ENCODE data around the gene TRIM72. TPM values are rescaled to one million over a fixed set of nuclear protein-coding genes. Genes with fewer than 3 reads are reported as not detected.

TRIM72 gene
- total RNA-seq, 1 experiment from 2014 or later: not detected

DNA sequence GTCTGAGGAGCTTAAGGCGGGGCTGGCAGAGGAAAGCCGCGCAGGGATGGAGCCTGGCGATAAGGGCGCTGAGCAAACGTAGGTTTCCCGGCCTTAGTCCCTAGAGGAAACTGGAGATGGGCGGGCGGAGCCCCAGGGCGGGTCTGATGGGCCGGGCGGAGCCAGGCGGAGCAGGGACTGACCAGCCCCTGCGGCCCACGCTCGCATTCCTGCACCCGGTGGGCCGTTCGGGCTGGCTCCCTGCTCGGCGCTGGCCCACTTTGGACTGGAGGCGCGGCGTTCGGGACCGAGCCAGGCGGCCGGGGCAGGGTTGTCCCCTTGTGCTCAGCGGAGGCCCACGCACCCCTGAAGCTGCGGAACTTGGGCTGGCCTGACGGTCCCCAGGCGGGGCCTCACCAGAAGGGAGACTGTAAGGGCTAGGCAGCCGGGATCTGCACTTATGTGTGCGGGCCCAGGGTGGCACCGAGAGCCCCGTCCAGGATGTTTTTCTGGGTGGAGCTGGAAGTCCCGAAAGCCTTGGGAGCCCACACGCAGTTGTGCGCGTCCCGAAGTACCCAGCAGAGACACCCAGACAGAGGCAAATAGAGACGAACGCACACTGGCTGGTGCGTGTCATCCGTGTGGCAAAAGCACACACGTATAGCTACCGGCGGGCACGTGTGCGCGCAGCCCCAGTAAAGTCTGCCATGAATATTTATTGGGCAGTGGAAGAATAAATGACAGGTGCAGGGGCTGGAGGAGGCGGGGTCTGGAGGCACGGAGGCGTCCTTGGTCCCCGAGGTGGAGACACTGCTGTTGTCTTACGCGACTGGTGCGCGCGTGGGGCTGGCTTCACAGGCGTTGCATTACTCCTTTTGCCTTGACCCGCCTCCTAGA lies 1.6 kb downstream of the TRIM72 start:
- POLR2A ChIA-PET (ENCODE audit: unreplicated experiment): no interaction called here
- DNase-seq: peak; percentile 57
- Histone ChIP-seq H2AFZ (ENCODE audit: low read length) (peak overlapping the region; percentile 87), H4K20me1 (ENCODE audit: low read length) (no peaks in the 10 kb centered on the region), H3K36me3 (ENCODE audit: low read depth, low read length) (no peaks in the 10 kb centered on the region), H3K27ac (ENCODE audit: low read length) (no peak overlapping the region), H3K9ac (ENCODE audit: low read length) (no peak overlapping the region), H3K4me3 (ENCODE audit: low read length) (peak overlapping the region; percentile 68), H3F3A (ENCODE audit: low read length, unreplicated experiment) (no peaks in the 10 kb centered on the region), H3K9me3 (ENCODE audit: low read length) (no peaks in the 10 kb centered on the region), H3K4me1 (ENCODE audit: insufficient read depth, low read length) (0 out of 2 replicates have a peak, but pooled peaks cover 7% of the 10 kb centered on the region), H3K9me2 (replicated peaks; ENCODE audit: low read length) (no peaks in the 10 kb centered on the region), H3K79me2 (ENCODE audit: low read length) (no peaks in the 10 kb centered on the region), H3K4me2 (ENCODE audit: low read length) (peak overlapping the region; percentile 94), H3K27me3 (ENCODE audit: low read length) (peaks cover 10% of the 10 kb centered on the region)
- no TSS peak for BruUV-seq (replicated peaks)
- CTCF ChIA-PET: interaction anchor here (0.6 kb wide), 1 partner anchor 605 kb away, joined by 6 read pairs; no protein-coding TSS in a partner anchor
- peak; percentile 95 for ATAC-seq
- intact Hi-C loops (cut with micrococcal nuclease): no loop called here
- TF ChIP-seq EZH2 (IDR thresholded peaks at IDR 0.05; ENCODE audit: low read length, unreplicated experiment): no peak
- TF ChIP-seq, protein P1, sequence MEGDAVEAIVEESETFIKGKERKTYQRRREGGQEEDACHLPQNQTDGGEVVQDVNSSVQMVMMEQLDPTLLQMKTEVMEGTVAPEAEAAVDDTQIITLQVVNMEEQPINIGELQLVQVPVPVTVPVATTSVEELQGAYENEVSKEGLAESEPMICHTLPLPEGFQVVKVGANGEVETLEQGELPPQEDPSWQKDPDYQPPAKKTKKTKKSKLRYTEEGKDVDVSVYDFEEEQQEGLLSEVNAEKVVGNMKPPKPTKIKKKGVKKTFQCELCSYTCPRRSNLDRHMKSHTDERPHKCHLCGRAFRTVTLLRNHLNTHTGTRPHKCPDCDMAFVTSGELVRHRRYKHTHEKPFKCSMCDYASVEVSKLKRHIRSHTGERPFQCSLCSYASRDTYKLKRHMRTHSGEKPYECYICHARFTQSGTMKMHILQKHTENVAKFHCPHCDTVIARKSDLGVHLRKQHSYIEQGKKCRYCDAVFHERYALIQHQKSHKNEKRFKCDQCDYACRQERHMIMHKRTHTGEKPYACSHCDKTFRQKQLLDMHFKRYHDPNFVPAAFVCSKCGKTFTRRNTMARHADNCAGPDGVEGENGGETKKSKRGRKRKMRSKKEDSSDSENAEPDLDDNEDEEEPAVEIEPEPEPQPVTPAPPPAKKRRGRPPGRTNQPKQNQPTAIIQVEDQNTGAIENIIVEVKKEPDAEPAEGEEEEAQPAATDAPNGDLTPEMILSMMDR (conservative IDR thresholded peaks at IDR 0.05; ENCODE audit: low read depth, low read length): no peak
- TF ChIP-seq EZH2phosphoT487 (IDR thresholded peaks at IDR 0.05; ENCODE audit: borderline replicate concordance, low read length): no peak

DNA sequence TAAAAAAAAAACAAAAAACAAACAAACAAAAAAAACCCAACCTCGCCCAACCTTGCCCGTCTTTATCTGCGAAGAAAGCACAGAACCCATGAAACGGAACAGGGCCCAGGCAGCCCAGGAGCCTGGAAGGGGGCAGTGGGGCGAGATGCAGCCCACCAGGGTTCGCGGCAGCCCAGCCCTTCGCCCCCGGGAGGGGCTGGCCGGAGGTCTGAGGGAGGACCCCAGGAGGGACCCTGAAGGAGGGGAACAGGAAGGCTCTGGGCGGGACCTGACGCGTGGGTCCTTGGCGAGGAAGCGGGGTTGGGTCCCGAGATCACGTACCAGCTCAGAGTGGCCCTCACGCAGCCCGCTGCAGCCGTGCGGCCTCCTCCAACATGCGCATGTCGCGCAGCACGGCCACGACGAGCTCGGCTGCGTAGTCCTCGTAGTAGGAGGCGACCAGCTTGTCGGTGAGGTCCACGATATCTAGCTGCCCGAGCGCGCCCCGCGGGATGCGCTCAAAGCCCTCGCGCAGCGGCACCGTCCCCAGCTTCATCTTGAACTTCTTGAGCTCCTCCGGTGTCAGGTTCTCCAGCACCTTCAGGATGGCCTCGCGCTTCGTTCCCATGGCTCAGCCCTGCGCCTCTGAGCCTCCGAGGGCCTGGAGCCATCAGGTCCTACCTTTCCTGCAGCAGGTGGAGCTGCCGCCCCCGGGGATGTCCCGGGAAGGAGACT lies 2.7 kb downstream of the TRIM72 start, which contains the start of gene PYDC1:
PYDC1 (minus strand) TSS at position 714 of the 714 bp plus-strand sequence; CDS start at position 607, 107 bp downstream.
- no peaks in the 10 kb centered on the region for H3K9me3 ChIP-seq (ENCODE audit: low read length)
- ATAC-seq (no peak), DNase-seq (no peak)
- ChIA-PET CTCF (no interaction called here), POLR2A (ENCODE audit: unreplicated experiment) (no interaction called here)
- 0 out of 2 replicates have a peak, but pooled peaks cover 7% of the 10 kb centered on the region for H3K4me1 ChIP-seq (ENCODE audit: insufficient read depth, low read length)
- peak within 1 kb of the TSS; percentile 68; the same call in 1 of the 2 replicates for H3K4me3 ChIP-seq (ENCODE audit: low read length)
- no peaks in the 10 kb centered on the region for H4K20me1 ChIP-seq (ENCODE audit: low read length)
- H3K27ac ChIP-seq (ENCODE audit: low read length): no peak within 1 kb of the TSS
- H3F3A ChIP-seq (ENCODE audit: low read length, unreplicated experiment): no peaks in the 10 kb centered on the region
- H3K79me2 ChIP-seq (ENCODE audit: low read length): no peaks in the 10 kb centered on the region
- H3K9me2 ChIP-seq (replicated peaks; ENCODE audit: low read length): no peaks in the 10 kb centered on the region
- peak within 1 kb of the TSS; percentile 94 for H3K4me2 ChIP-seq (ENCODE audit: low read length)
- BruUV-seq (replicated peaks): no TSS peak
- H3K9ac ChIP-seq (ENCODE audit: low read length): no peak within 1 kb of the TSS
- no peaks in the 10 kb centered on the region for H3K36me3 ChIP-seq (ENCODE audit: low read depth, low read length)
- H3K27me3 ChIP-seq (ENCODE audit: low read length): peaks cover 10% of the 10 kb centered on the region
- intact Hi-C loops (cut with micrococcal nuclease): no loop called here
- TF ChIP-seq EZH2phosphoT487 (IDR thresholded peaks at IDR 0.05; ENCODE audit: borderline replicate concordance, low read length) (no peak), EZH2 (IDR thresholded peaks at IDR 0.05; ENCODE audit: low read length, unreplicated experiment) (no peak)
- TF ChIP-seq, protein P1 (conservative IDR thresholded peaks at IDR 0.05; ENCODE audit: low read depth, low read length): no peak
- H2AFZ ChIP-seq (ENCODE audit: low read length): peak within 1 kb of the TSS; percentile 87

Data from PC-3 (cell line).